ENCODE measurements around the gene LMO7.

LMO7 gene

GRCh38 chr13:75764251-75764925 lies 128.3 kb downstream of the LMO7 start:
- no peak overlapping the region for H3K4me3 ChIP-seq (ENCODE audit: insufficient read depth, low read depth, low read length)
- no peaks in the 10 kb centered on the region for H3K27me3 ChIP-seq (ENCODE audit: control insufficient read depth, insufficient read depth, low read length, poor library complexity, severe bottlenecking)
- no peak overlapping the region for H3K27ac ChIP-seq (ENCODE audit: insufficient read depth, low read depth, low read length, poor library complexity, severe bottlenecking)
- no peaks in the 10 kb centered on the region for H3K9me3 ChIP-seq (ENCODE audit: control insufficient read depth, low read length)
- WGBS, 2 experiments, result 88 to 95% methylated on average over 2 of the region's 2 CpGs
- no peaks in the 10 kb centered on the region for H3K4me1 ChIP-seq (ENCODE audit: control insufficient read depth, insufficient read depth, low read length)
- H3K36me3 ChIP-seq (ENCODE audit: control insufficient read depth, insufficient read depth, low read length), result no peaks in the 10 kb centered on the region

- no peak overlapping the region for H3K4me3 ChIP-seq (ENCODE audit: insufficient read depth, low read depth, low read length)
- no peaks in the 10 kb centered on the region for H3K9me3 ChIP-seq (ENCODE audit: control insufficient read depth, low read length)
- H3K36me3 ChIP-seq (ENCODE audit: control insufficient read depth, insufficient read depth, low read length), result no peaks in the 10 kb centered on the region
- no peaks in the 10 kb centered on the region for H3K27me3 ChIP-seq (ENCODE audit: control insufficient read depth, insufficient read depth, low read length, poor library complexity, severe bottlenecking)
- H3K4me1 ChIP-seq (ENCODE audit: control insufficient read depth, insufficient read depth, low read length), result no peaks in the 10 kb centered on the region
- WGBS, 2 experiments, result 92 to 94% methylated on average over 1 of the region's 3 CpGs
- H3K27ac ChIP-seq (ENCODE audit: insufficient read depth, low read depth, low read length, poor library complexity, severe bottlenecking), result no peak overlapping the region
Observed at GRCh38 chr13:75764926-75765310, 128.8 kb downstream of the LMO7 start.

GRCh38 chr13:75766636-75767035 lies 130.5 kb downstream of the LMO7 start:
- Histone ChIP-seq H3K27me3 (ENCODE audit: control insufficient read depth, insufficient read depth, low read length, poor library complexity, severe bottlenecking) (no peaks in the 10 kb centered on the region), H3K4me1 (ENCODE audit: control insufficient read depth, insufficient read depth, low read length) (no peaks in the 10 kb centered on the region), H3K9me3 (ENCODE audit: control insufficient read depth, low read length) (no peaks in the 10 kb centered on the region), H3K4me3 (ENCODE audit: insufficient read depth, low read depth, low read length) (no peak overlapping the region), H3K27ac (ENCODE audit: insufficient read depth, low read depth, low read length, poor library complexity, severe bottlenecking) (no peak overlapping the region), H3K36me3 (ENCODE audit: control insufficient read depth, insufficient read depth, low read length) (no peaks in the 10 kb centered on the region)
- 87 to 89% methylated on average over 1 to 2 of the region's 2 CpGs for WGBS, 2 experiments

- WGBS, 2 experiments, result no CpG with 5 or more reads among the region's 1 CpG
- H3K36me3 ChIP-seq (ENCODE audit: control insufficient read depth, insufficient read depth, low read length), result no peaks in the 10 kb centered on the region
- no peak overlapping the region for H3K4me3 ChIP-seq (ENCODE audit: insufficient read depth, low read depth, low read length)
- no peak overlapping the region for H3K27ac ChIP-seq (ENCODE audit: insufficient read depth, low read depth, low read length, poor library complexity, severe bottlenecking)
- no peaks in the 10 kb centered on the region for H3K27me3 ChIP-seq (ENCODE audit: control insufficient read depth, insufficient read depth, low read length, poor library complexity, severe bottlenecking)
- no peaks in the 10 kb centered on the region for H3K9me3 ChIP-seq (ENCODE audit: control insufficient read depth, low read length)
- no peaks in the 10 kb centered on the region for H3K4me1 ChIP-seq (ENCODE audit: control insufficient read depth, insufficient read depth, low read length)
Observed at GRCh38 chr13:75769141-75769905, 133.2 kb downstream of the LMO7 start.

GRCh38 chr13:75770164-75770563 lies 134.0 kb downstream of the LMO7 start:
- no peaks in the 10 kb centered on the region for H3K36me3 ChIP-seq (ENCODE audit: control insufficient read depth, insufficient read depth, low read length)
- no peaks in the 10 kb centered on the region for H3K9me3 ChIP-seq (ENCODE audit: control insufficient read depth, low read length)
- no peaks in the 10 kb centered on the region for H3K27me3 ChIP-seq (ENCODE audit: control insufficient read depth, insufficient read depth, low read length, poor library complexity, severe bottlenecking)
- WGBS, 2 experiments, result 84 to 95% methylated on average over 1 of the region's 1 CpG
- no peaks in the 10 kb centered on the region for H3K4me1 ChIP-seq (ENCODE audit: control insufficient read depth, insufficient read depth, low read length)
- no peak overlapping the region for H3K27ac ChIP-seq (ENCODE audit: insufficient read depth, low read depth, low read length, poor library complexity, severe bottlenecking)
- no peak overlapping the region for H3K4me3 ChIP-seq (ENCODE audit: insufficient read depth, low read depth, low read length)

GRCh38 chr13:75770592-75771011 lies 134.5 kb downstream of the LMO7 start:
- H3K4me3 ChIP-seq (ENCODE audit: insufficient read depth, low read depth, low read length), result no peak overlapping the region
- no peaks in the 10 kb centered on the region for H3K4me1 ChIP-seq (ENCODE audit: control insufficient read depth, insufficient read depth, low read length)

GRCh38 chr13:75771226-75771625 lies 135.1 kb downstream of the LMO7 start:
- Histone ChIP-seq H3K27me3 (ENCODE audit: control insufficient read depth, insufficient read depth, low read length, poor library complexity, severe bottlenecking) (no peaks in the 10 kb centered on the region), H3K4me3 (ENCODE audit: insufficient read depth, low read depth, low read length) (no peak overlapping the region), H3K4me1 (ENCODE audit: control insufficient read depth, insufficient read depth, low read length) (no peaks in the 10 kb centered on the region), H3K36me3 (ENCODE audit: control insufficient read depth, insufficient read depth, low read length) (no peaks in the 10 kb centered on the region), H3K27ac (ENCODE audit: insufficient read depth, low read depth, low read length, poor library complexity, severe bottlenecking) (no peak overlapping the region), H3K9me3 (ENCODE audit: control insufficient read depth, low read length) (no peaks in the 10 kb centered on the region)
- WGBS, 2 experiments, result 100% methylated on average over 1 of the region's 1 CpG; no CpG with 5 or more reads in 1 of the 2 experiments

More at GRCh38 chr13:75770592-75771011, 134.5 kb downstream of the LMO7 start:
- Histone ChIP-seq H3K36me3 (ENCODE audit: control insufficient read depth, insufficient read depth, low read length) (no peaks in the 10 kb centered on the region), H3K27me3 (ENCODE audit: control insufficient read depth, insufficient read depth, low read length, poor library complexity, severe bottlenecking) (no peaks in the 10 kb centered on the region), H3K9me3 (ENCODE audit: control insufficient read depth, low read length) (no peaks in the 10 kb centered on the region), H3K27ac (ENCODE audit: insufficient read depth, low read depth, low read length, poor library complexity, severe bottlenecking) (no peak overlapping the region)
- WGBS, 2 experiments, result 93 to 98% methylated on average over 2 to 3 of the region's 3 CpGs

GRCh38 chr13:75771818-75772217 lies 135.7 kb downstream of the LMO7 start:
- no peak overlapping the region for H3K27ac ChIP-seq (ENCODE audit: insufficient read depth, low read depth, low read length, poor library complexity, severe bottlenecking)
- no peaks in the 10 kb centered on the region for H3K4me1 ChIP-seq (ENCODE audit: control insufficient read depth, insufficient read depth, low read length)

GRCh38 chr13:75774176-75774575 lies 138.0 kb downstream of the LMO7 start:
- no peaks in the 10 kb centered on the region for H3K4me1 ChIP-seq (ENCODE audit: control insufficient read depth, insufficient read depth, low read length)
- H3K27me3 ChIP-seq (ENCODE audit: control insufficient read depth, insufficient read depth, low read length, poor library complexity, severe bottlenecking), result no peaks in the 10 kb centered on the region
- H3K4me3 ChIP-seq (ENCODE audit: insufficient read depth, low read depth, low read length), result no peak overlapping the region
- H3K36me3 ChIP-seq (ENCODE audit: control insufficient read depth, insufficient read depth, low read length), result no peaks in the 10 kb centered on the region
- WGBS, 2 experiments, result no CpG with 5 or more reads among the region's 1 CpG
- H3K27ac ChIP-seq (ENCODE audit: insufficient read depth, low read depth, low read length, poor library complexity, severe bottlenecking), result no peak overlapping the region
- H3K9me3 ChIP-seq (ENCODE audit: control insufficient read depth, low read length), result no peaks in the 10 kb centered on the region

More at GRCh38 chr13:75771818-75772217, 135.7 kb downstream of the LMO7 start:
- H3K36me3 ChIP-seq (ENCODE audit: control insufficient read depth, insufficient read depth, low read length), result no peaks in the 10 kb centered on the region
- H3K9me3 ChIP-seq (ENCODE audit: control insufficient read depth, low read length), result no peaks in the 10 kb centered on the region
- no peaks in the 10 kb centered on the region for H3K27me3 ChIP-seq (ENCODE audit: control insufficient read depth, insufficient read depth, low read length, poor library complexity, severe bottlenecking)
- H3K4me3 ChIP-seq (ENCODE audit: insufficient read depth, low read depth, low read length), result no peak overlapping the region

GRCh38 chr13:75776550-75776949 lies 140.4 kb downstream of the LMO7 start:
- Histone ChIP-seq H3K4me3 (ENCODE audit: insufficient read depth, low read depth, low read length) (no peak overlapping the region), H3K27ac (ENCODE audit: insufficient read depth, low read depth, low read length, poor library complexity, severe bottlenecking) (no peak overlapping the region), H3K4me1 (ENCODE audit: control insufficient read depth, insufficient read depth, low read length) (no peaks in the 10 kb centered on the region), H3K36me3 (ENCODE audit: control insufficient read depth, insufficient read depth, low read length) (no peaks in the 10 kb centered on the region), H3K27me3 (ENCODE audit: control insufficient read depth, insufficient read depth, low read length, poor library complexity, severe bottlenecking) (no peaks in the 10 kb centered on the region), H3K9me3 (ENCODE audit: control insufficient read depth, low read length) (no peaks in the 10 kb centered on the region)
- 95 to 100% methylated on average over 2 to 3 of the region's 3 CpGs for WGBS, 2 experiments
